GM23248 (cell line): Measurements from ENCODE around the gene SLC29A2. TPM values are rescaled to one million over a fixed set of nuclear protein-coding genes. Genes with fewer than 3 reads are reported as not detected.

Experiments
- DNase-seq: peaks from one replicate; pipeline ENCODE4 v3.0.0-alpha.2; 2015
- H2AFZ ChIP-seq: fragments of 200-600 bp; sonication (generic); 2 replicates; pipeline ENCODE4 v1.6.1; 2016; ENCODE audit warnings: antibody characterized with exemption
- H3F3A ChIP-seq: fragments of 200-600 bp; sonication (generic); 2 replicates; pipeline ENCODE4 v1.6.1; 2016; ENCODE audit warnings: mild to moderate bottlenecking, antibody characterized with exemption, mixed run types; ENCODE audit not compliant: insufficient read depth
- H3K27ac ChIP-seq: fragments of 200-600 bp; sonication (generic); 2 replicates; pipeline ENCODE4 v1.5.1; 2016; ENCODE audit warnings: mild to moderate bottlenecking
- H3K27me3 ChIP-seq: fragments of 200-600 bp; sonication (generic); replicated peaks from 2 replicates; pipeline ENCODE4 v1.6.1; 2016; ENCODE audit warnings: mild to moderate bottlenecking; ENCODE audit not compliant: insufficient read depth
- H3K36me3 ChIP-seq: fragments of 200-600 bp; sonication (generic); 2 replicates; pipeline ENCODE4 v1.6.1; 2016; ENCODE audit warnings: low read depth, mild to moderate bottlenecking
- H3K4me1 ChIP-seq: fragments of 200-600 bp; sonication (generic); 2 replicates; pipeline ENCODE4 v1.6.1; 2016; ENCODE audit warnings: mild to moderate bottlenecking; ENCODE audit not compliant: insufficient read depth
- H3K4me2 ChIP-seq: fragments of 200-600 bp; sonication (generic); one replicate; pipeline ENCODE4 v1.6.1; 2016; ENCODE audit warnings: mild to moderate bottlenecking; ENCODE audit not compliant: unreplicated experiment
- H3K4me3 ChIP-seq: fragments of 200-600 bp; sonication (generic); 2 replicates; pipeline ENCODE4 v1.5.1; 2016; ENCODE audit warnings: mild to moderate bottlenecking
- H3K79me2 ChIP-seq: fragments of 200-600 bp; sonication (generic); 2 replicates; pipeline ENCODE4 v1.6.1; 2016; ENCODE audit warnings: mild to moderate bottlenecking; ENCODE audit not compliant: insufficient read depth
- H3K9ac ChIP-seq: fragments of 200-600 bp; sonication (generic); 2 replicates; pipeline ENCODE4 v1.6.1; 2016; ENCODE audit warnings: mild to moderate bottlenecking
- H3K9me2 ChIP-seq: fragments of 200-600 bp; sonication (generic); 2 replicates; pipeline ENCODE4 v1.6.1; 2016; ENCODE audit warnings: mixed run types, mild to moderate bottlenecking, moderate library complexity; ENCODE audit not compliant: insufficient read depth
- H3K9me3 ChIP-seq: fragments of 200-600 bp; sonication (generic); one replicate; pipeline ENCODE4 v1.6.1; 2017; ENCODE audit warnings: low read depth
- H4K20me1 ChIP-seq: fragments of 200-600 bp; sonication (generic); 2 replicates; pipeline ENCODE4 v1.6.0; 2016; ENCODE audit not compliant: insufficient read depth
- EZH2 ChIP-seq: fragments of 200-600 bp; sonication (generic); IDR thresholded peaks from 2 replicates; pipeline ENCODE4 v1.6.1; 2018; ENCODE audit warnings: antibody characterized with exemption, mild to moderate bottlenecking; ENCODE audit not compliant: insufficient read depth, poor library complexity, severe bottlenecking
- EZH2phosphoT487 ChIP-seq: fragments of 200-600 bp; sonication (generic); IDR thresholded peaks from 2 replicates; pipeline ENCODE4 v1.6.1; 2018; ENCODE audit warnings: antibody characterized with exemption, moderate library complexity, mild to moderate bottlenecking, low read depth; ENCODE audit not compliant: insufficient read depth
- WGBS, 2 experiments: methylation state at CpG; one replicate each; pipeline ENCODE4 v1.1.6; 2015 to 2017; ENCODE audit warnings: low lambda C conversion rate in 2 of 2, low coverage in 1 of 2; ENCODE audit errors: missing lambda C conversion rate in 2 of 2; 5-methylcytosine and 5-hydroxymethylcytosine counted together
- in situ Hi-C: fragments of 300-500 bp; cut with MboI; formaldehyde crosslinking; loops from 2 replicates; pipeline ENCODE4 v1.15.0; 2020
- polyA plus RNA-seq: library from polyadenylated mRNA; unstranded; fragments of >200 nt; fragmentation: Nextera tagmentation; extraction: Ambion mirVana; gene quantifications from 2 replicates; pipeline ENCODE4 v1.2.1, GENCODE V29; 2016
- total RNA-seq: library from RNA; depleted of rRNA; stranded (reverse); fragments of >200 nt; shearing (Covaris generic); gene quantifications from 2 replicates; pipeline ENCODE4 v1.2.3, GENCODE V29; 2014

Gene SLC29A2
- total and polyA plus RNA-seq, 2 experiments from 2014 or later, result not detected

DNA sequence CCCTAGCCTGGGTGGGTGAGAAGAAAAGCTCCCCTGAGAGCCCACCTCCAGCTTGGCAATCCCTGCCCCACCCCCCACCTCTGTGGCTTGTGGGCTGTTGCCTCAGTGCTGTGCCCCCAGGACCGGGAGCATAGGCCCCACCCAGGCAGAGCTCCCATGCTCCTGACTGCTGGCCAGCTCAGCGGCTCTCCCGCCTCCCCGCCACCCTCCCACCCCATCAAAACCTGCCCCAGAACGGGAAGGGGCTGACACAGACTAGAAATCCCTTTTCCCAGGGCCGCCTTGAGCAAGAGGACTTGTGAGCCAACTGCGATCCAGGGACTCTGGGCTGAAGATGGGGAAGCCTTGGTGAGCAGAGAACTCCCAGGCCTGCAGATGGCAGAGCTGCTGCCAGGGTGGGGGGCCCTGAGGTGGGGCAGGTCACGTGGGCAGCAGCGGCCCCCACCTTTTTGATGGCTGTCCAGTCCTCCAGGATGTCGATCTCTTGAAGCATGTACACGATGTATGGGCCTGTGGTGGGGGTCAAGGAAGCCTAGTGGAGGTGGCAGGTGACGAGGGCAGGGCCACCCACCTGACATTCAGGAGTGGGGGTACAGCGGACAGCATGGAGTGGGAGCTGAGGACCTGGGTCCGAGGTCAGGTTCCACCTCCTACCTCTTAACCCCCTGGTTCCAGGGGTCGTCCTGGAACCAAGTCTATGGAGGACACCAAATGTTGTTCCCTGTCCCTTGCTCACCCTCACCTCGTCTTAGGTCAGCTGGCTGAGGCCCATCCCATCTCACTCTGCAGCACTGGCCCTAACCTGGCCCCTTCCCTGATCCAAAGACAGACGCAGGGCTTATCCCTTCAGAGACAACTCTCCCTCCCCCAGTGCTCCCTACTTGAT, 33.0 kb downstream of the SLC29A2 start:
- Histone ChIP-seq H3K79me2 (peaks cover 39% of the 10 kb centered on the region), H3K9ac (peak overlapping the region; percentile 99; the same call in 1 of the 2 replicates), H2AFZ (no peak overlapping the region), H3K36me3 (no peaks in the 10 kb centered on the region), H3K9me2 (no peaks in the 10 kb centered on the region), H3F3A (peaks cover 12% of the 10 kb centered on the region), H3K4me3 (no peak overlapping the region), H3K9me3 (no peaks in the 10 kb centered on the region), H3K27ac (peak overlapping the region; percentile 99; the same call in 1 of the 2 replicates), H4K20me1 (no peaks in the 10 kb centered on the region), H3K4me2 (no peak overlapping the region), H3K27me3 (no peaks in the 10 kb centered on the region), H3K4me1 (peaks cover 10% of the 10 kb centered on the region)
- in situ Hi-C loops, result no loop called here
- 80 to 82% methylated on average over 13 to 17 of the region's 17 CpGs for WGBS, 2 experiments
- no peak for TF ChIP-seq EZH2
- no peak for TF ChIP-seq EZH2phosphoT487
- DNase-seq, result no peak

DNA sequence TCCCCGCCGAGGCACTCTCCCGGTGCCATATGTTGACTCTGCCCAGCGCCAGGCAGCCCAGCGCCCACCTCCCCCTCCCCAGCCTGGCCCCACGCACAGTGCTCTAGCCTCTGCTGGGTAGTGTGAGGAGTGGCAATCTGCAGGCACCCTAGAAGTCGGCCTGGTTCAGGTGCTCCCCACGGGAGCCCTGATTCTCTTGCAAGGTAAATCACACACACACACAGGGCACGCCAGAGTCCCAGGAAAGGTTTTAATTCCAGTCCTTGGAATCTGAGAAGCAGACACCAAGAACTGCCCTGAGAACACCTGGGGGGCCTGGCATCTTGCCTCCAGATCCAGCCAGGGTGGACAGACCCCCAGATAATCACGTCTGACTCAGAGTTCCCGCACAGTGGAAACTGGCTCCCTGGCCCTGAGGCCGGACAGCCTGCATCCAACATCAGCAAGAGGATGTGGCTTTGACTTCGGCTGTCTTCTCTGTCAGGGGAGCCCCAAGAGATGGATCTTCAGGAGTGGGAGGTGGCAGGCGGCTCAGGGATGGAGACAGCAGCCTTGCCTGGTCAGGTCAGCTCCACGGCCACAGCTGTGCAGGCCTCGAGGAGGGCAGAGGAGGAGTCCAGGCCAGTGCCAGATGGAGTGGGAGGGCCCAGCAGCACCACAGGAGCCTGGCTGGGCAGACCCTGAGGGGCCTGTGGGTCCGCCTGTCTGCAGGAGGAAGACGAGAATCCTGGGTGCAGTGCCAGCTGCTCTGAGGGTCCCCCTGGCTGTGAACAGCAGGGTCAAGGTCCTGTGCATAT, 34.3 kb downstream of the SLC29A2 start:
- Histone ChIP-seq H3K4me3 (no peak overlapping the region), H3K9ac (peak overlapping the region; percentile 99), H3K9me2 (no peaks in the 10 kb centered on the region), H3K4me2 (peak overlapping the region; percentile 31), H3F3A (peaks cover 12% of the 10 kb centered on the region), H3K27ac (peak overlapping the region; percentile 99), H3K27me3 (no peaks in the 10 kb centered on the region), H3K9me3 (no peaks in the 10 kb centered on the region), H2AFZ (no peak overlapping the region), H3K79me2 (peaks cover 39% of the 10 kb centered on the region), H3K4me1 (peaks cover 10% of the 10 kb centered on the region), H4K20me1 (no peaks in the 10 kb centered on the region), H3K36me3 (no peaks in the 10 kb centered on the region; the same call in 1 of the 2 replicates)
- WGBS, 2 experiments, result 35 to 40% methylated on average over 15 to 18 of the region's 18 CpGs
- in situ Hi-C loops, result no loop called here
- DNase-seq, result peak; percentile 55
- no peak for TF ChIP-seq EZH2phosphoT487

DNA sequence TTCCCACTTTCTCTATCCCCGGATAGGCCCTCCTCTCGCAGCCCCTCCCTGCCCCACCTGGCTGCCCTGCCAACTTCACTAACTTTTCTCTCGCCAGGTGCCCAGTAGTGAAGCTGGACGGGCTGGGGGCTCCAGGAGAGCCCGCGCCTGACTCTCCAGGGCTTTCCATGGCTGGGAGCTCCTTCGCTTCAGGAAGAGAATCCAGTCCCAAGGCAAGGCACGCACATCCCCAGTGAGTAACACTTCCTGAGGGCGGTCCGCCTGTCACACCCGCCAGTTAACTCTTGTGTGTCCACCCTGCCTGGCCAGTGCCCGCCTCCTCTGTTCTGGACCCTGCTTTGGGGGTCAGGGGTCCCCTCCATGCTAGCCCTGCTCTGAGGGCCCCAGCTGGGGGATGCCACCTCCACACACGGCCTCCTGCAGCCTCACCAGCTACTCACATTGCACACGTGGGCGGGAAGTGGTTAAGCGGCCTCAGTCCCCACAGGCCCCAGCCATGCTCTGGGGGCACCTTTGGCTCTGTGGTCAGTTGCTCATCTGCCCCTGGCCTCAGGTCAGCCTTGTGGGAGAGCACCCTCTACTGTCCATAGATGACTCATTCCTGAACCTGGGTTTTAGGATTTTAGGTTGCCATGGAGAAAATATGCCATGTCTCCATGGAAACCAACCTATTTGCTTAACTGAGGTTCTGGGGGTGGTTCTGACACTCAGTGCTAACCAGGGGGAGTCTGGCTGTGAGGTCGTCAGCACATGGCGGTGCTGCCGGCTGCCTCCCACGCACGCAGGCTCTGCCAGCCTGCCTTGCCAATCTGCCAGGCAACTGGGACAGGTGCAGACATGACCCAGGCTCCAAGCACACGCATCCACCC, 35.1 kb downstream of the SLC29A2 start, which contains the start of gene RIN1:
Gene RIN1 (minus strand): TSS at position 201 of the 869 bp plus-strand sequence. CDS start 32 bp downstream, at position 169.
- H2AFZ ChIP-seq, result no peak within 1 kb of the TSS
- H3K79me2 ChIP-seq, result peaks cover 39% of the 10 kb centered on the region
- peak within 1 kb of the TSS; percentile 92 for H3K4me2 ChIP-seq
- 0 to 1% methylated on average over 21 to 22 of the region's 22 CpGs for WGBS, 2 experiments
- H3K4me1 ChIP-seq, result peaks cover 10% of the 10 kb centered on the region
- no peaks in the 10 kb centered on the region for H3K9me2 ChIP-seq
- peak within 1 kb of the TSS; percentile 99 for H3K9ac ChIP-seq
- no peaks in the 10 kb centered on the region; the same call in 1 of the 2 replicates for H3K36me3 ChIP-seq
- H3K4me3 ChIP-seq, result peak within 1 kb of the TSS; percentile 91
- in situ Hi-C loops, result no loop called here
- peak; percentile 98 for DNase-seq
- peak within 1 kb of the TSS; percentile 99 for H3K27ac ChIP-seq
- no peaks in the 10 kb centered on the region for H4K20me1 ChIP-seq
- TF ChIP-seq EZH2 (no peak), EZH2phosphoT487 (0 out of 2 replicates have a peak, but pooled peaks have one; percentile 29)
- no peaks in the 10 kb centered on the region for H3K27me3 ChIP-seq
- peaks cover 12% of the 10 kb centered on the region for H3F3A ChIP-seq
- no peaks in the 10 kb centered on the region for H3K9me3 ChIP-seq
